HG02840 (cell line): Measurements from ENCODE around the gene FBXW7.

Source experiments
- ATAC-seq: cut with Tn5 transposase; IDR thresholded peaks from one replicate; pipeline ENCODE4 v1.9.1; 2021; ENCODE audit warnings: mild to moderate bottlenecking, moderate library complexity, moderate number of reproducible peaks; ENCODE audit not compliant: unreplicated experiment, low FRiP score

FBXW7 gene

DNA sequence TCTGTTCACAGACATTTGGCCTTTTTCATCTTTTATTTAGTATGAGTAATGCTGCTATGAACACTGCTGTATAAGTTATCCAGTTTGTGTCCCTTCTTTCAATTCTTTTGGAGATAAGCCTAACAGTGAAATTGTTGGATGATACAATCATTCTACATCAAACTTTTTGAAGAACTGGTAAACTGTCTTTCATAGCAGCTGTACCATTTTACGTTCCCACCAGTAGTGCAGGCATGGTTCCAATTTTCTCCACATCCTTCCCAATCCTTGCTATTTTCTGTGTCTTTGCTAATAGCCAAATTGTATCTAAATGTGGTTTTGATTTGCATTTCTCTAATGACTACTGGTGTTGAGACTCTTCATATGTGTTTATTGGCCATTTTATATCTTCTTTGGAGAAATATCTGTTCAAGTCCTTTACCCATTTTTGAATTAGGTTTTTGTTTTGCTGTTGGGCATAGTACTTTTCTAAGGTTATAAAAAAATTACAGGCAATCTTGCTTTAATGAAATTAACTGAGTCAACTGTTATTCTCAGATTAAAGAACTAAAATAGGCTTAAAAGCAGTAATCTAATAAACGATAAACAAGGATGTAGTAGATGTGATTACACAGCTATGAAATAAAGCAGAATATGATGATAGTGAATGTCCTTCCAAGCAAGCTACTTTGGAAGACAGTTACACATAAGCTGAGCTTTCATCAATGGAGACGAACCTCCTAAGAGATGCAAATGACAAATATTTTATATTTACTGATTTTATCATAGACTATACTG is 57.2 kb downstream of the FBXW7 start:
- no peak for ATAC-seq

DNA sequence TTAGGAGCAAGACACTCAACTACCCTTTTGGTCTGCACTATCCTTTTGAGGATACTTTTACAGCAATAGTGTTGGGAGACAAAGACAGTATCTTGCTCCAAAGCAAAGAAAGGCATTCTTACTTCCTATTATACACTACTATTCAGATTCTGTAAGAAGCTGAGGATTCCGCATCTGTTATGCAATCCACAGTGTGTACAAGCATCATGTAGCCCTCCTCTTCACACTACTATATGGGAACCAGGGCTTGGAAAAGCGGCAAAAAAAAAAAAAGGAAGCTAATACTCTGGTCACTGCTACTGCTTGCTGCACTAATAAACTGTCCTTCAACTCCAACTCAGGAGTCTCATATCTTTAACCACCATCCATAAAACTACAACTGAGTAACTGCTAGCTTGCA is 59.1 kb downstream of the FBXW7 start:
- no peak for ATAC-seq

GRCh38 chr4:152471251-152471792 is 64.6 kb downstream of the FBXW7 start:
- no peak for ATAC-seq

DNA sequence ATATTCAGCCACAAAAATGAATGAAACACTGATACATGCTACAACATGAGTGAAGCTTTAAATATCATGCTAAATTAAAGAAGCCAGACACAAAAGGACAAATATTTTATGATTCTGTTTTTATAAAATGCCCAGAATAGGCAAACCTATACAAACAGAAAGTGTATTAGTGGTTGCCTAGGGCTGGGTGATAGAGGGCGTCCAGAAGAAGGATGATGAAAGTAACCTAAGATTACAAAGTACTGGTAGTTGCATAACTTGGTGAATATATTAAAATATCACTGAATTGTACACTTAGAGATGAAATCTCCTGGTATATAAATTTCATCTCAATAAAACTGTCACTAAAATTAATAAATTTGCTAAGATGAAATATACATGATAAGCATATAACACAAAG is 67.5 kb downstream of the FBXW7 start:
- ATAC-seq, result no peak

DNA sequence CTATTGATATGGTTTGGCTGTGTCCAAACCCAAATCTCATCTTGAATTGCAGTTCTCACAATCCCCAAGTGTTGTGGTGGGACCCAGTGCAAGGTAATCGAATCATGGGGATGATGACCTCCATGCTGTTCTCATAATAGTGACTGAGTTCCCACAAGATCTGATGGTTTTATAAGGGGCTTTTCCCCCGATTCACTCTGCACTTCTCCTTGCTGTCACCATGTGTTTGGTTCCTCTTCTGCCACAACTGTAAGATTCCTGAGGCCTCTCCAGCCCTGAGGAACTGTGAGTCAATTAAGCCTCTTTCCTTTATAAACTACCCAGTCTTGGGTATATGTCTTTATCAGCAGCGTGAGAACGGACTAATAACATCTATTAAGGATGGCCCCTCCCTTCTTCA is 68.8 kb downstream of the FBXW7 start:
- ATAC-seq, result no peak

GRCh38 chr4:152464030-152464823 is 71.7 kb downstream of the FBXW7 start:
- ATAC-seq, result no peak

DNA sequence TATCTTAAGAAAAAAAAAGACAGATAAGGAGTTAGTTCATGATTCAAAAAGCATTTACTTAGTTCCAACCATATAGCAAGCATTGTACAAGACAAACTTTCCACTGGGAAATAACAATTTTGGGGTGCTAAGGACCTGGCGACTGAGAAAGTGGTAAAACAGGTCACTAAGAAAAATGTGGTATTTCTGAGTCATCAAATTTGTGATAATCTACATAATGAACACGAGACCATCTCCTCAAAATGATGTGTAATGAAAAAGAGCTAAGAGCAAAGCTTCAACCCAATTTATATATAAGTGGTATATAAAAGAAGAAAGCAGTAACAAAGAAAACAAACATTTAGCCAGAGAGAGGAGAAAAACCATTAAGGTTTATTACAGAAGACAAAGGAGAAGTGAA is 72.3 kb downstream of the FBXW7 start:
- ATAC-seq, result no peak

GRCh38 chr4:152462695-152463094 is 73.2 kb downstream of the FBXW7 start:
- no peak for ATAC-seq

GRCh38 chr4:152462047-152462446 is 73.8 kb downstream of the FBXW7 start:
- ATAC-seq, result peak; percentile 66

- no peak for ATAC-seq
Observed at GRCh38 chr4:152460488-152460887, 75.4 kb downstream of the FBXW7 start.

DNA sequence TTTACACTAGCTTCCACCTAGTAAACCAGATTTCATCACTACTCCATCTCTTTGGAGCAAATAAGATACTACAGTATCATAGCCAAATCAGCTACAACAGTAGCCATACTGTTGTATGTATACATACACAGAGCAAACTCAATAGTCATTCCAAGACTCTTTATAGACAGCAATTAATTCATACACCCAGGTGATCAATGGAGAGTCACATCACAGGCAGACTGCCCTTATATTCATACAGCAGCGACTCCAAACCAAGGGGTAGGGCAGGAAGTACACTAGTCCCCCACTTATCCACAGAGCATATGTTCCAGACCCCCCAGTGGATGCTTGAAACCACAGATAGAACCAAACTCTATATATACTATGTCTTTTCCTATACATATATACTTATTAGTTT is 76.6 kb downstream of the FBXW7 start:
- ATAC-seq, result no peak

GRCh38 chr4:152458801-152459302 is 77.0 kb downstream of the FBXW7 start:
- no peak for ATAC-seq

DNA sequence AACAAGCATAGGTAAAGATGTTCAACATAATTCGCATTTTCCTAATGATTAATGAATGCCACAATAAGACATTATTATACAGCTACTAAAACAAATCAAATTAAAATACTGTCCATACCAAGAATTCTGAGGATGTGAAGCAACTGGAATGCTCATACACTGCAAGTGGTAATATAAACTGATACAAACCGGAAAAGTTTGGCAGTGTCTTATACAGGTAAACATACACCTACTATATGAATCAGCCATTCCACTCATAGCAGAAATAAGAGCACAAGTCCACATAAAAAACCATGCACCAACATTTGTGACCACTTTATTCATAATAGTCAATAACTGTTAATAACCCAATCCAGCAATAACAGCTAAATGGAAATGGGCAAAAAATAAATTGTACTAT is 79.3 kb downstream of the FBXW7 start:
- no peak for ATAC-seq

DNA sequence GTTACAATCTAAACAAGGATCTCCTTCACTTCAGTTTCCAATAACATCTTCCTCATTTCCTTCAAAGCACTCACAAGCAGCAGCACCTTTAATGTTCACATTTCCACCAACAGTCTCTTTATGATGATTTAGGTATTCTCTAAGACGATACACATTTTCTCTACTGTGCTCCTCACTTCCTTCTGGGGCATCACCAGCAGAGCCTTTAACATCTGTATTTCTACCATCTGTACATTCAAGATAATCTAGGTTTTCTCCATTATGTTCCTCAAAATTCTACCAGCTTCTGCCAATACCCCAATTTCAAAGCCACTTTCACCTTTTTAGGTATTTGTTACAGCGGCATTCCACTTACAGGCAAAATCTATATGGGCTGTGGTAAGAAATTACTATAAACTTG is 80.6 kb downstream of the FBXW7 start:
- ATAC-seq, result no peak

DNA sequence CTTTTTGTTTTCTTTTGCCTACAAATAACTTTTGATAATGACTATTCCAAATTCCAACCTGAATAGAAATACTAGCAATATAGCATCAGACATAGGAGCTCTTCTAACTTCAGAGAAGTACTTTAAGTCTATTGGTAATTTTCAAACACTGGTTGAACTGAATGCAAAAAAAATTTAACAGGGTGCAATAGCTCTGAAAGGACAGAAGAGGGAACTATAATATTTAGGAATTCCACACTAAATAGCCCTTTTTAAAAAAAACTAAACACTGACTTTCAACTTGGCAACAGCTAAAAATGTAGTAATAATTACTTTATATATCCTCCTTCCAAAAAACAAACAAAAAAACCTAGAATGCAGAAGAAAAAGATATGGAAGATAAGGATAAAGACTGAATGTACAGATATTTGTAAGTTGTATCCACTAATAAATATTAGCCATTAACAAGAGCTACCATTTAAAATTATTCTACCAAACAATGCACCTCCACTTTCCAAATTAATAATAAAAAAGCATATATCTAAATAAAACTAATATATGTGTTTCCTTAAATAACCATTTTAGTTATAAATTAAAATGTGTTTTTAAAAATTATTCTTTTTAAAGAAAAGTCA is 81.4 kb downstream of the FBXW7 start:
- ATAC-seq, result no peak

- no peak for ATAC-seq
Observed at GRCh38 chr4:152451496-152451895, 84.4 kb downstream of the FBXW7 start.

- ATAC-seq, result no peak
Observed at GRCh38 chr4:152448854-152449253, 87.0 kb downstream of the FBXW7 start.

DNA sequence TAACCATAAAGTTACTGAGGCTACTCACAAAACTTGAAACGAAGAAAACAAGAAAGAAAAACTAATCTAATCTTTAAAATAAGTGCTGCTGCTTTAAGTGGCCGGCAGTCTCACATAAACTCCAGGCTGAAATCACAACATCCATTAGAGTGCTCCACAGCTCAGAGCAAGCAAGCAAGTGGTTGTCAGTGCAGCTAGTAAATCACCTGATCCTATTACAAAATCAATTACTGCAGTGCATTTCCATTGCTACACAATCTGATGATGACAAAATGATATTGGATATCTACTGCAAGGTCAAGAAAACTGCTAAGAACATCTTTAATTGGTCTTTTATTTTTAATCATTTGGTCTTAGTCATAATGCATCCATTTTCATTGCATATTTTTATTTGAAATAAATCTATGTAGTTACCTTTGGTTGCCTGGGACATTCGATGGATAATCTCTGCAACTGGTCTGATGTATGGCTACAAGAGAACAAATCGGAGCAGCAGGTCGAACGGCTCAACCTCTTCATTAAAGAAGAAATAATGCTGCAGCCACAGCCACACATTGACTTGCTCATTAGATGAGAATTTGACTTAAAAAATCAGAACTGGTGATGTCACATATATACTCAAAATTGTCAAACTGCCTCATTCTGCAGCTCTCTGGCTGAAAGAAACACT is 87.7 kb downstream of the FBXW7 start:
- no peak for ATAC-seq

DNA sequence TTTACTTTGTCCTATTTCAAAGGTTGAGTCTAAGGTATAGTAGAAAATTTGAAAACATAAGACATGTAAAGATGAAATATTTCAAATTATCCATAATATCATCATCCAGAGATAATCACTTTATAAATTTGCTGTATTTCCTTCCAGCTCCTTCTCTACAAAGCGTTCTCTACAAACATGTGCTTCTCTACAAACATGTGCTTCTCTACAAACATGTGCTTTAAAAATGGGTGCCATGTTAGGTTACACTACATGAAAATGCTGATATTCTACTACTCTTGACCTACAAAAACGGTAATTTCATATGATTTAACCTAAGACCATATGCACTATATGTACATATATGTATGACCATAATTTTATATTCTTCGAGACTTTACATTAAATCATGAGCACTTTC is 92.0 kb downstream of the FBXW7 start:
- no peak for ATAC-seq

- no peak for ATAC-seq
Observed at GRCh38 chr4:152437561-152437960, 98.3 kb downstream of the FBXW7 start.
